GM19372 (cell line): ENCODE measurements around the gene ERAL1.
"Not testable (repeated sequence)": the region's sequence is repeated elsewhere in the genome, so short reads cannot be mapped to it uniquely, and the experiment has no call there.

Experiments used
- ATAC-seq: cut with Tn5 transposase; IDR thresholded peaks from one replicate; pipeline ENCODE4 v1.9.1; 2021; ENCODE audit warnings: mild to moderate bottlenecking, low read depth, moderate library complexity; ENCODE audit not compliant: unreplicated experiment

ERAL1 gene

GRCh38 chr17:28848667-28849066, 6.1 kb upstream of the ERAL1 start:
- not testable (repeated sequence) for ATAC-seq

- ATAC-seq, result no peak
Observed at GRCh38 chr17:28849281-28849680, 5.5 kb upstream of the ERAL1 start.

- ATAC-seq, result no peak
Observed at GRCh38 chr17:28853295-28853694, 1.5 kb upstream of the ERAL1 start.

- ATAC-seq, result no peak
Observed at GRCh38 chr17:28855336-28855679, 492 bp downstream of the ERAL1 start.

GRCh38 chr17:28856028-28856574, 1.3 kb downstream of the ERAL1 start:
- no peak for ATAC-seq

- ATAC-seq, result no peak
Observed at GRCh38 chr17:28857905-28858800, 3.3 kb downstream of the ERAL1 start.

- ATAC-seq, result no peak
Observed at GRCh38 chr17:28858801-28859355, 4.1 kb downstream of the ERAL1 start.

GRCh38 chr17:28860363-28860808, 5.6 kb downstream of the ERAL1 start:
- ATAC-seq, result no peak

- ATAC-seq, result no peak
Observed at GRCh38 chr17:28861393-28862203, 6.8 kb downstream of the ERAL1 start.

GRCh38 chr17:28862561-28862960, 7.7 kb downstream of the ERAL1 start:
- no peak for ATAC-seq

- ATAC-seq, result no peak
Observed at GRCh38 chr17:28863953-28864352, 9.1 kb downstream of the ERAL1 start.

- ATAC-seq, result no peak
Observed at GRCh38 chr17:28864991-28865849, 10.4 kb downstream of the ERAL1 start.

GRCh38 chr17:28865946-28866752, 11.3 kb downstream of the ERAL1 start:
- no peak for ATAC-seq

- no peak for ATAC-seq
Observed at GRCh38 chr17:28867276-28867675, 12.5 kb downstream of the ERAL1 start.

GRCh38 chr17:28871056-28871579, 16.3 kb downstream of the ERAL1 start:
- peak; percentile 97 for ATAC-seq

GRCh38 chr17:28873839-28874238, 19.0 kb downstream of the ERAL1 start:
- ATAC-seq, result no peak

GRCh38 chr17:28874750-28875149, 19.9 kb downstream of the ERAL1 start:
- no peak for ATAC-seq

- no peak for ATAC-seq
Observed at GRCh38 chr17:28875848-28876550, 21.2 kb downstream of the ERAL1 start.
